Measurements from ENCODE around the gene IRX4.

Gene IRX4

GRCh38 chr5:1882337-1883119 lies at the start of gene IRX4:
IRX4 (minus strand) TSS chr5:1882925; CDS start chr5:1882647, 278 bp downstream.
- peak; percentile 7 for DNase-seq (ENCODE audit: low read depth)

GRCh38 chr5:1931604-1932231 lies 49.0 kb upstream of the IRX4 start:
- DNase-seq (ENCODE audit: low read depth) = no peak

- DNase-seq (ENCODE audit: low read depth) = no peak
These were observed 48.3 kb upstream of the IRX4 start for GRCh38 chr5:1930880-1931603.

GRCh38 chr5:1930501-1930879 lies 47.8 kb upstream of the IRX4 start:
- DNase-seq (ENCODE audit: low read depth) = no peak

GRCh38 chr5:1929108-1929991 lies 46.6 kb upstream of the IRX4 start:
- DNase-seq (ENCODE audit: low read depth) = no peak

GRCh38 chr5:1926471-1927341 lies 44.0 kb upstream of the IRX4 start:
- no peak for DNase-seq (ENCODE audit: low read depth)

- DNase-seq (ENCODE audit: low read depth) = no peak
These were observed 43.3 kb upstream of the IRX4 start for GRCh38 chr5:1926071-1926440.

- no peak for DNase-seq (ENCODE audit: low read depth)
These were observed 42.7 kb upstream of the IRX4 start for GRCh38 chr5:1925111-1926070.

GRCh38 chr5:1923766-1924165 lies 41.0 kb upstream of the IRX4 start:
- DNase-seq (ENCODE audit: low read depth) = no peak

GRCh38 chr5:1923341-1923740 lies 40.6 kb upstream of the IRX4 start:
- no peak for DNase-seq (ENCODE audit: low read depth)

GRCh38 chr5:1921711-1922110 lies 39.0 kb upstream of the IRX4 start:
- no peak for DNase-seq (ENCODE audit: low read depth)

GRCh38 chr5:1919750-1920149 lies 37.0 kb upstream of the IRX4 start:
- no peak for DNase-seq (ENCODE audit: low read depth)

GRCh38 chr5:1919209-1919566 lies 36.5 kb upstream of the IRX4 start:
- no peak for DNase-seq (ENCODE audit: low read depth)

GRCh38 chr5:1918488-1919208 lies 35.9 kb upstream of the IRX4 start:
- DNase-seq (ENCODE audit: low read depth) = no peak

- DNase-seq (ENCODE audit: low read depth) = no peak
These were observed 35.2 kb upstream of the IRX4 start for GRCh38 chr5:1917830-1918487.

GRCh38 chr5:1916041-1917001 lies 33.6 kb upstream of the IRX4 start:
- no peak for DNase-seq (ENCODE audit: low read depth)

- no peak for DNase-seq (ENCODE audit: low read depth)
These were observed 32.6 kb upstream of the IRX4 start for GRCh38 chr5:1915316-1915715.

GRCh38 chr5:1914471-1914870 lies 31.7 kb upstream of the IRX4 start:
- DNase-seq (ENCODE audit: low read depth) = no peak
